Subcutaneous adipose tissue (tissue), 4 donors: ENCODE results near the gene OR6N2. TPM values are rescaled to one million over a fixed set of nuclear protein-coding genes. Genes with fewer than 3 reads are reported as not detected.

Experiments
- CTCF ChIP-seq: fragments of 450-650 bp; IDR thresholded peaks from one replicate; pipeline ENCODE4 v1.5.1; 2016; ENCODE audit warnings: low read depth, mild to moderate bottlenecking, control low read depth, antibody characterized with exemption, moderate library complexity
- total RNA-seq, 4 donors: library from RNA; depleted of rRNA; stranded (reverse); fragments of >200 nt; gene quantifications; one replicate each; pipeline ENCODE4 v1.1.0, GENCODE V29; 2016

Gene OR6N2
- total RNA-seq, result not detected

GRCh38 chr1:158781104-158781503 lies at the start of gene OR6N2:
Gene OR6N2, minus strand, starts transcription at chr1:158781204. Its CDS starts 3,569 bp downstream, at chr1:158777635.
- TF ChIP-seq CTCF, result no peak

GRCh38 chr1:158830074-158830677 lies 49.2 kb upstream of the OR6N2 start:
- no peak for TF ChIP-seq CTCF

- no peak for TF ChIP-seq CTCF
Measured at GRCh38 chr1:158821723-158822122, 40.7 kb upstream of the OR6N2 start.

GRCh38 chr1:158819461-158820443 lies 38.7 kb upstream of the OR6N2 start:
- no peak for TF ChIP-seq CTCF

- TF ChIP-seq CTCF, result no peak
Measured at GRCh38 chr1:158818975-158819431, 38.0 kb upstream of the OR6N2 start.

- no peak for TF ChIP-seq CTCF
Measured at GRCh38 chr1:158818560-158818959, 37.6 kb upstream of the OR6N2 start.

GRCh38 chr1:158814970-158815369 lies 34.0 kb upstream of the OR6N2 start:
- TF ChIP-seq CTCF, result no peak
